GM21367 (cell line): ENCODE data around the gene ELAC1.
A peak's percentile ranks its signal among the peaks of the same experiment; 100 is the strongest.
"Not testable (repeated sequence)": the region's sequence is repeated elsewhere in the genome, so short reads cannot be mapped to it uniquely, and the experiment has no call there.

ENCODE experiments used
- ATAC-seq: cut with Tn5 transposase; IDR thresholded peaks from one replicate; pipeline ENCODE4 v1.9.1; 2021; ENCODE audit not compliant: unreplicated experiment

ELAC1 gene, protein sequence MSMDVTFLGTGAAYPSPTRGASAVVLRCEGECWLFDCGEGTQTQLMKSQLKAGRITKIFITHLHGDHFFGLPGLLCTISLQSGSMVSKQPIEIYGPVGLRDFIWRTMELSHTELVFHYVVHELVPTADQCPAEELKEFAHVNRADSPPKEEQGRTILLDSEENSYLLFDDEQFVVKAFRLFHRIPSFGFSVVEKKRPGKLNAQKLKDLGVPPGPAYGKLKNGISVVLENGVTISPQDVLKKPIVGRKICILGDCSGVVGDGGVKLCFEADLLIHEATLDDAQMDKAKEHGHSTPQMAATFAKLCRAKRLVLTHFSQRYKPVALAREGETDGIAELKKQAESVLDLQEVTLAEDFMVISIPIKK

DNA sequence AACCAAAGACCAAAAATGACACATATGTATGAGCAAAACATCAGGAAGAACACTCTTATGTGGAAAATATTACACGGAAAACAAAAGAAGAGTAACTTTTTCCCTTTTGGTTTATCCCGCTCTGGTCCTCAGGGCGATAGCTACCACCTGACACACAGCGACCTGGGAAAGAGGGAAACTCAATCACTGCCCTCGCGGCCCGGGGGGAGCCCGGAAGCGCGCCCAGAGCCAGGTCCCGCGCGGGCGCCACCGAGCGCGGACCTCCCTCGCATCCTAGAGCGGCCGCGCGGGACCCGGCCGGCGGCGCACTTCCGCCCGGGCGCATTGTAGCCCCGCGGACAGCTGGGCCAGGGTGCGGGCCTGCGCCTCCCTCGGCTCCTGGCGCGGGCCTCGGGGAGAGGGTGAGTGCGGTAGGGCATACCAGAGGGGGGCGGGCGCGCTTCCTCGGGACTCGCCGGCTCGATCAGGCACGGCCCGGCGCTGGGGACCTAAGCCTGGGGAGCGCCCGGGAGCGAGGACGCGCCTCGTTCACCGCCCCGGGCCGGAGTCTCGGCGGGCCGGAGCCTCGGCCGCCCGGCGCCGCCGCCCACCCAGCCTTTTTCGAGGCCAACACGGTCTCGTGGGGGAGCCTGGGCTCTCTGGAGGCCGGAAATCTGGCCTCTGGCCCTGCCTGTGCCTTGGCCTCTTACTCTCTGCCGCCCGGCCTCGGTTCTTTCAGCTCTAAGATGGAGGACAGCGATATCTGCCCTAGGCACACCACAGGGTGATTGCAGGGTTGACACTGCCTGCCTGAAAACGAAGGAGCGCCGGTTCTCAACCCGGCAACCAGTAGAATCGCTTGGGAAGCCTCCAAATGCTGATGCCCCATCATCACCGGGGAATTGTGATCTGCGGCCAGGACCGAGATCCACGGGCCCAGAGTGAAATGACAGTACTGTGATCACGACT lies at the start of gene ELAC1:
Gene ELAC1, plus strand, starts transcription at position 327 of the 948 bp plus-strand sequence. CDS start 6,365 bp downstream, outside the sequence.
- peak; percentile 87 for ATAC-seq

DNA sequence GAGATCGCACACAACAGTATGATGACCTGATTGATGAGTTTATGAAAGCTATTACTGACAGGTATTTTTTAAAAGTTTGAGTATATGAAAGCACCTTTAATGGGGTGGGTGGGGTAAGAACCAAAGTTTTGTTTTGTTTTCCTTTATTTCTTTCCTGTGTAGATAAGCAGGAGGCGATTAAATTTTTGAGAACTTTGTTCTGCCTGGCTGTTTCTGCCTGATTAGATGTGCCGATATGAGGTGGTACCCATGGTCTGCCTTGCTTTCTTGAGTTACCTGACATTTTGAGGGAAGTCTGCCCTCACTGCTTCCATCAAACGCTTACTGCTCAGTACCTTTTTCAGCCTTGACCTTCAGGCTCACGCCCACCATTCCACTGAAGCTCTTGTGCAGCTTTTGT lies 49.7 kb upstream of the ELAC1 start:
- ATAC-seq, result no peak

DNA sequence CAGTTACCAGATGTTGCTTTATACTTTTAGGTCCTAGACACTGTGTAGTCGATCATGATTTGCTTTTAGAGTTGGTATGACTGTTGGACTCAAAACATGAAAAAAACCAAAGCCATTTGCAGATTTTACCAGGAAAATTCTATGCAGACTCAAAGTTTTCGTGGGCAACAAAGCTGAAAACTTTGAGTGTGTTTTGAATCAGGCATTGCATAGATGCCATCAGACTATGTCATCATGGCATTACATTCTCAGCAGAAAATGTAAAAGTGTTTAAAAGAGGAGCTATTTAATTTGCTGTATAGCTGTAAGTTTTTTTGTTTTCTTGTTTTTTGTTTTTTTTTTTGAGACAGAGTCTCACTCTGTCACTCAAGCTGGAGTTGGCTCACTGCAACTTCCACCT lies 43.5 kb upstream of the ELAC1 start:
- no peak for ATAC-seq

DNA sequence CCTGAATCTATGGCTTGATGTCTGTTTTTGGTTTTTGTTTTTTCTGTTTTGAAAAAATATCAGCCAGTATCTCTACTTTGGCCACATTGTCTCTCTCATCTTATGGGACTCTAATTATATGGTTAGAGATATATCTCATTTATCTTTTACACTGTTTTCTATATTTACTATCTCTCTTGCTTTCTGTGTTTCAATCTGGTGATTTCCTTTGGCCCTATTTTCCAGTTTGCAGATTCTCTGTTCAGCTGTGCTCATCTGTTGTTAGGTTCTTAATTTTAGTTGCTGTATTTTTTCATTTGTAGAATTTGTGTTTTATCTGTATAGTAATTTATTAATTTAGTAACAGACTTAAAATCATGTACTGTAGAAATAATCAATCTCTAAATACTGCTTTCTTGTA lies 41.3 kb upstream of the ELAC1 start:
- ATAC-seq, result no peak

DNA sequence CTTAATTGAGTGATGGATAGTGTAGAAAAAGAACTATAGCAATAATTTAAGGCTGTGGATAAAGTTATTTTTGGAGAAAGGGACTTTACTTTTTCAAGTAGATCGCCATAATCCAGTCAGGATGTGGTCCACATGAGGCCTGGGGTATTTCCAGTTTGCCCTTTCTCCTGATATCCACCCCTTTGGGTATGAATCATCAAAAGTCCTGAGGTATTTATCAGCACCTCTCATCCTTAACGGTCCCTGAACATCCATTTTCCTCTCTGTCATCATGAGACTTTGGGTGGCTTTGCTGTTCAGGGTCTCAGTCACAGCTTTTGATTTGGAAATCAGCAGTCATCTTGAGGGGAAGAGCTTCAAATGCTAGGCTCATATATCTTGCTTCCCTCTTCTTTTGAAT lies 39.3 kb upstream of the ELAC1 start:
- ATAC-seq, result no peak

DNA sequence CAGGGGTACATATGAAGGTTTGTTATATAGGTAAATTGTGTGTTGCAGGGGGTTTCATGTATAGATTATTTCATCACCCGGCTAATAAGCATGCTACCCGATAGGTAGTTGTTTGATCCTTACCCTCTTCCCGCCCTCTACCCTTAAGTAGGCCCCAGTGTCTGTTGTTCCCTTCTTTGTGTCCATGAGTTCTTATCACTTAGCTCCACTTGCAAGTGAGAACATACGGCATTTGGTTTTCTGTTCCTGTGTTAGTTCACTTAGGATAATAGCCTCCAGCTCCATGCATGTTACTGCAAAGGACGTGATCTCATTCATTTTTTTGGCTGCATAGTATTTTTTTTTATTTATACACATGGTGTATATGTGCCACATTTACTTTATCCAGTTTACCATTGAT lies 34.2 kb upstream of the ELAC1 start:
- ATAC-seq, result no peak

DNA sequence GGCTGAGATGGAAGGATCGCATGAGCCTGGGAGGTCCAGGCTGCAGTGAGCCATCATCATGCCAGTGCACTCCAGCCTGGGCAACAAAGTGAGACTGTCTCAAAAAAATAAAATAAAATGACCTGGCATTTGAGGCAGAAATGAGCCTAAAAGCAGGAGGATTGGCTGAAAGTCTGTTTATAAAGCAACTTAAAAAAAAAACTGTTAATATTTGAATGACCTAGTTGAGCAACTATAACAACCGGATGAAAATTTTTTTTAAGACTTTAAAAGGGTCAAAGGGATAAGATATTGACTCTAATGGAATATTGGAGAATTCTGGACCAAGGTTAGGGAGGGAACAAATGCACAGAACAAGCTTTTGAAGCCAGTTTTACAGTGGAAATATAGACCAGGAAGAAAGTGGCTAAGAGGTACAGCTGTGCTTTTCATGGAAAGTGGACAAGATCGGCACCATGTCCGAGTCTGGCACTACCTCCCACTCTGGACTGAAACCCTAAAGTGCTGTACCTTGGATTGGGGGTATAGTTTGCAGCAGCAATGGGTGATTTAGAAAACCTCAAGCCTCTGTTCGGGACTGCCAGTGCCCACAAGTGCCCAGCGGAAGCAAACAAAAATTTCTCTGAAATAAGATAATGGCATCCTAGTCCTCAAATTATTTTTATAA lies 33.2 kb upstream of the ELAC1 start:
- ATAC-seq, result no peak

DNA sequence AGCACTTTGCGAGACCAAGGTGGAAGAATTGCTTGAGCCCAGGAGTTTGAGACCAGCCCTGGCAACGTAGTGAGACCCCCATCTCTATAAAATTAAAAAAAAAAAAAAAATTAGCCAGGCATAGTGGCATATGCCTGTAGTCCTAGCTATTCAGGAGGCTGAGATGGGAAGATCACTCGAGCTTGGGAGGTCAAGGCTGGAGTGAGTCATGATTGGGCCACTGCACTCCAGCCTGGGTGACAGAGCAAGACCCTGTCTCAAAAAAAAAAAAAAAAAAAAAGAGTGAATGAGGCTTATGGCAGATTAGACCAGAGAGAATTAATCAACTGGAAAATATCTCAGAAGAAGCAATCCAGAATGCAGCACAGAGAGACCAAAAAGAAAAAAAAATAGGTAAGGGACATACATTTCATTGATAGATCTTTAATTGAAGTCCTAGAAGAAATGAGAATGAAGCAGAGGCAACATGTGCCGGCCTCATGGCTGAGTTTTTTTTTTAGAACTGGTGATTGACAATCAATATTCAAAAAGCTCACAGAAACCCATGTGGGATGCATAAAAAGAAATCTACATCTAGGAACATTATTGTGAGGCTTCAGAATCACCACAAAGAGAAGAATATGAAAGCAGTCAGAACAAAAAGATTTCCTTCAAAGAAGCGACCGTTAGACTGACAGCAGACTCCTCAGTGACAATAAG lies 32.2 kb upstream of the ELAC1 start:
- no peak for ATAC-seq

DNA sequence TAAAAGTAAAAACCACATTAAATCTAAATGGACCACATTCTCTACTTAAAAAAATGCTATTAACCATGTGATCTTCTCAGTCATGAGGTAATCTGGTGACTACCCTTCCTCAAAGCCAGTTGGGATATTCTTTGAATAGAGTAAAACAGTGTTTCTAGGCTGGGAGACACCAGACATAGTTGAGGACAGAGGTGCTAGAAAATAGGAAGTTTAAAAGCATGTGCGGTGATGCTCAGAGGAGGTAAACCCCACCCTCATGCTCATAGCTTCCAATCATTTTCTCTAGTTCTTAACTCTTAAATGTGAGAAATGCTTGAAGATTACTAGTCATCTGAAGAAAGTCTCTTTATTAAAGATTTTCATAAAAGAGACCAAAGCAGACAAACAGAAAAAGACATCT lies 30.7 kb upstream of the ELAC1 start:
- no peak for ATAC-seq

DNA sequence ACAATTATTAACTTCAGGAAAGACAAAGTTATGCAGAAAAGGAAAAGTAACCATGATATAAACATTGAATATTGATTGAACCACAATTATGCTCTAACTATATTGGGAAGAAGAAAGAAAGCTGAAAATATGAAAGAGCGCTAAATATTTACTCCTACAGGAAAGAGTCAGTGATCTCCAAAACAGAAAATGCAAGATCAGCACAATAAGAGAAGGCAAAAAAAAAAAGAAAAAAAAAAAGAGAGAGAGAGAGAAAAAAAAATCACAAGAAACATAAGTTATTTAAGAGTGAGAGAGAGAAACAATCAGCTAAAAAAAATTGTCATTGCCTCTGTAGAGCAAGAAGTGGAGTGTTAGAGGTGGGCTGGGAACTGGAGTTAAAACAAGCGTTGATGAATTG lies 28.9 kb upstream of the ELAC1 start:
- ATAC-seq, result no peak

DNA sequence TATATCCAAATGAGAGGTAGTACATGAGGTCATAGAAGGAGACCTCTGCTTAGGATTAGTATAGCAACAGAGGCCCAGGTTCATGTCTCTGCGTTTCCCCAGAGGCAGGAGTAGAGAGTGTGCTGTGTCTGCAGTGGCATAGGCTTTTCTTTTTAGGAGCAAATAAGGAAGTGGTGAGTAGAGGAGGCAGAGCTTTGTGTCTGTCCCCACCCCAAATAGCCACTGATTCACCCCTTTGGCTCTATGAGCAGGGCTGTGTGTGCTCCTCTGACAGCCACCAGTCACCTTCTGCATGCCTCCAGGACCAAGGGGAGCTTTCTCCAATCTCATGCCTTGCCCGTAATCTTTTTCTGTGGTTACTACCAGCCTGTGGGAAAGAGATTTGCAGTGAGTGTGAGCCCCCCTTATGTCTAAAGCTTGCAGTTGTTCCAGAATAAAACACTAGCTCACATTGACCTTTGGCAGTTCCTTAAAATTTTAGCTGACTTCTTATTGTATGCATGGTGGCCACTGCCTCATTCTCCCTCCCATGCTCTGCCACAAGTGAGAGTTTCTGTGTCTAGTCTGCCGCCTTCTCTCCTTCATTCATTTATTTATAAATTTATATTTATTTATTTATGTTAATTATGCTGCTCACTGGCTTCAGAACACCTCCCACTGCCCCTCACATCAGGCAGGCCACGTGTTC lies 23.5 kb upstream of the ELAC1 start:
- no peak for ATAC-seq

DNA sequence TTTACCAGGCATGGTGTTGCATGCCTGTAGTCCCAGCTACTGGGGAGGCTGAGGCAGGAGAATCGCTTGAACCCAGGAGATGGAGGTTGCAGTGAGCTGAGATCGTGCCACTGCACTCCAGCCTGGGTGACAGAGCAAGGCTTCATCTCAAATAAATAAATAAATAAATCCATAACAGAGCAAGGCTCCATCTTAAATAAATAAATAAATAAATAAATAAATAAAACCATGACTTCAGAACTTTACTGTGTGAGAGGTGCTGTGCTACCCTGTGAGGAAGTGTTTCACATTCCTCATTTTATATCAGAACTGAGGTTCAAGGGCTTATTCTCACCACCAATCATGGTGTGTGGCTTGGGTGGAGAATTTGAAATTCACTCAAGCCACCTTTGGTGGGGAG lies 21.9 kb upstream of the ELAC1 start:
- ATAC-seq, result not testable (repeated sequence)

DNA sequence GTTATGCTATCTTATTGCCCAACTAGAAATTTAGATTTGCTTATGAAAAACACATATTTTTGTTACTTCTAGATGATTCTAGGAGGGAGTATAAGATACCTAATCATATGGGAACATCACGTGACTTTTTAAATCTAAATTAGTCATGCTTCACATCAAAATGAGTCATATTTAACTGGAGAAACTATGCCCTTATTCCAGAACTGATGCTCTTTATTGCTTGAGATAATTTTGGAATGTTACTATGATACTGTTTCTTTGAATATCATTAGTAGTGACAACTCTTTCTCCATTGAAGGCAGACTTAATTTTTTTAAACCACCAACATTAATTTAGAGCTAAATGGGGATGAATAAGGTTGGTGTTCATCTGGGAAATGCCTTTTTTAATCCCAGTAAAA lies 19.9 kb upstream of the ELAC1 start:
- ATAC-seq, result no peak

DNA sequence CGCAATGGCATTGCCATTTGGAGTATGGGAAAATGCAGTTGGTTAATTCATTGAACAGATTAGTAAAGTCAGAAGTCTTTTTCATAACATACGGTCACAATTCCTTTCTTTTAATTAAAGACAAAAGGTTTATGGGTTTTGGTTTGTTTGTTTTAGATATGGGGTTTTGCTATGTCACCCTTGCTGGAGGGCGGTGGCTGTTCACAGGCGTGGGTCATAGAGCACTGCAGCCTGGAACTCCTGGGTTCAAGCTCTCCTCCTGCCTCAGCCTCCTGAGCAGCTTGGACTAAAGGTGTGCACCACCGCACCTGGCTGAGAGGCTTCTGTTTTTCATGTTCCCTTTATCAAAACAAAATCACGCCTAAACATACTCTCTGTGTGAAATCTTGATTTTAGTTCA lies 18.7 kb upstream of the ELAC1 start:
- ATAC-seq, result no peak

DNA sequence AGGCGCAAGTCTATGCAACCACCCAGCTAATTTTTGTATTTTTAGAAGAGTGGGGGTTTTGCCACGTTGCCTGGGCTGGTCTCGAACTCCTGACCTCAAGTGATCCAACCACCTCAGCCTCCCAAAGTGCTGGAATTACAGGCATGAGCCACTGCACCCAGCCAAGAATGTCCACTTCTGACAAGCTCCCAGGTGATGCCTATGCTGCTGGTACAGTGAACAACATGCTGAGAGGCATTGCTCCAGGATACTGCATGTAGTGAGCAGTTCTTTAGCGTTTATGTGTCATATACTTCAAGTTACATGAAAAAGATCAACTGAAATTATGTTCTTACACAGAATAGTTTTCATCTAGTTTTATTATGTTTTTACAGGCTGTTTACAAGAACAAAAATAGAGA lies 17.2 kb upstream of the ELAC1 start:
- ATAC-seq, result no peak

DNA sequence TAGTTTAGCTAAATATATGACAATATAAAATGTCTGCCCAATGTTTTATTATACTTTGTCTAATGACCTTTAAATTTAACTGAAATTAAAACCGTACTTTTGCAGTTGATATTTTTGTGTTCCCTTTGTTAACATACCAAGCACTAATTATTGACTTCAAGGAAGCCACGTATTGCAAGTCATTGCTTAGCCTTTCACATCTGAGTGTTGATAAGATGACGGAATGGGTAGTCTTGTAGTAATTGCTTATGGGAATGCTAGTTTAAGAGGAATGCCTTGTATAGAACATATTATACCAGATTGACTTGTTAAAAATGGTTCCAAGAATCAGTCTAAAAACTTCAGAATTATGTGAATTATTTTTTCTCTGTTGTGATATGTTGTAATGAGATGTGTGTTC lies 14.0 kb upstream of the ELAC1 start:
- no peak for ATAC-seq

DNA sequence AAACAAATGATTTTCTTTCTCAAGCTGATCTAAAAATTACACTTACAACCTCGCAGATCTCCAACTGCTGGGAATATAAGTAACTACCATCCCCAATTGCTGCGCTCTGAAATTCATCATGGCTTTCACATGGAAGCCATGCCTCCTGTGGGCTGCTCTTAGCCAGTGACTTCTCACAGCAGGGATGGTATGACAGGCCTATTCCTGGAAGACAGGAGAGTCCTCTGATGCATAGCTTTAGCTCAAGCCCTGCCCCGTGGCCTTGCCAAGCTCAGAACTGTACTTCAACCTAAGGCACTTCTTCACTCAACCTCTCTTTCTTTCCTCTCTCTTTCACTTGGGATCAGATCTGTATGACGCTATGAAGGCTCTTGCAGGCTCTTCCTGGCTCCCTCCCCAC lies 12.6 kb upstream of the ELAC1 start:
- ATAC-seq, result no peak

DNA sequence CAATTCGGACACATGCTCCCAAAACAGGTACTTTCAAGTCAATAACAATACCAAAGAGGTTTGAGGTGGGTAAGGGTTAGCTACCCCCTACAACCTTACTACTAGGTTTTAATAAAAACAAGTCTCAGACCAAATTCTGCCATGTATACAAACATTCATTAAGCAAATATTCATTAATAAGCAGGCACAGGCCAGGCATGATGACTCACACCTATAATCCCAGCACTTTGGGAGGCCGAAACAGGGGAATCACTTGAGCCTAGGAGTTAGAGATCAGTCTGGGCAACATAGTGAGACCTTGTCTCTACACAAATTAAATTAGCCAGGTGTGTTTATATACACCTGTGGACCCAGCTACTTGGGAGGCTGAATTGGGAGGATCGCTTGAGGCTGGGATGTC lies 11.7 kb upstream of the ELAC1 start:
- no peak for ATAC-seq

DNA sequence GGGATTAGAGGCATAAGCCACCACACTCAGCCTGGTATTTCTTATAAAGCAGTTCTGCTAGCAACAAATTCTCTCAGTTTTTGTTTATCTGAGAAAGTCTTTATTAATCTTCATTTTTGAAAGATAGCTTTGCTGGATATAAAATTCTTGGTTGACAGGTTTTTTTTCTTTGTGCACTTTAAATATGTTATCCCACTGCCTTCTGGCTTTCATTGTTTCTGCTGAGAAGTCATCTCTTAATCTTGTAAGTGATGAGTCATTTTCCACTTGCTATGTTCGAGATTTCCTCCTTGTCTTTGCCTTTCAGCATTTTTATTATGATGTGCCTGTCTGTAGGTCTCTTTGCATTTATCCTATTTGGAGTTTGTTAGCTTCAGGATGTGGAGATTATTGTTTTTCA lies 5.9 kb upstream of the ELAC1 start:
- no peak for ATAC-seq

DNA sequence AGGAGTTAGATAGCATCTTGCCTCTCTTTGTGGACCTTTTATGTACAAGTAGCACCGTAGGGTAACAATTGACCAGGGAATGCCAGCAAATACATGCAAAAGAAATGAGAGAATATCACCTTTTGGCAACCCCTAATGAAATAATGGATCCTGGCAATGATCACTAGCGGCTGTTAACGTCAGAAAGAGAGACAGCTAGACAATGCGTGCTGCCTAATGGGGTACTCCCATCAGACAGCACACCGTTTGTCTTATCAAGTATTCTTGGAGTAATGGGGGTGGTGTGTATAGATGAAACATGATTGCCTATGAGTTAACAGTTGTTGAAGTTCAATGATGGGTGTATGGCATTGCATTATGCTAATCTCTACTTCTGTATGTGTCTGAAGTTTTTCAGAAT lies 1.6 kb downstream of the ELAC1 start:
- no peak for ATAC-seq
